Adrenal gland (tissue), 12 donors: ENCODE data around the gene VWA3A. TPM values are rescaled to one million over a fixed set of nuclear protein-coding genes. Genes with fewer than 3 reads are reported as not detected.

Source experiments
- DNase-seq, 7 donors: peaks; one replicate each; pipeline ENCODE4 v3.0.0-alpha.2; 2019 to 2020
- H3K27ac ChIP-seq, 5 donors: fragments of 200-600 bp; sonication (generic) in 4 of 5; 1 replicate in 3 of 5; 2 replicates in 2 of 5; pipeline versions ENCODE4 v1.5.1 to v1.8.0; 2016 to 2020; ENCODE audit warnings: mild to moderate bottlenecking in 1 of 5
- H3K27me3 ChIP-seq: fragments of 200-600 bp; 2 replicates; pipeline ENCODE4 v1.8.0; 2021
- H3K36me3 ChIP-seq, 2 donors: fragments of 200-600 bp; replicated peaks in 1 of 2; 1 replicate in 1 of 2; 2 replicates in 1 of 2; pipeline versions ENCODE4 v1.5.1 to v1.8.0; 2018 to 2022
- H3K4me1 ChIP-seq, 2 donors: fragments of 200-600 bp; replicated peaks in 1 of 2; 1 replicate in 1 of 2; 2 replicates in 1 of 2; pipeline versions ENCODE4 v1.5.1 to v1.8.0; 2018 to 2021
- H3K4me3 ChIP-seq, 4 donors: fragments of 200-600 bp; sonication (generic) in 3 of 4; one replicate each; pipeline ENCODE4 v1.5.1; 2016 to 2018
- H3K9me3 ChIP-seq, 3 donors: fragments of 200-600 bp; sonication (generic) in 1 of 3; replicated peaks in 1 of 3; 1 replicate in 2 of 3; 2 replicates in 1 of 3; pipeline versions ENCODE4 v1.5.1 to v1.8.0; 2016 to 2021
- CTCF ChIP-seq, 6 experiments: fragments of 450-650 bp in 4 of 6; fragments of 200-600 bp in 2 of 6; sonication (generic) in 1 of 6; IDR thresholded peaks; 1 replicate in 5 of 6; 2 replicates in 1 of 6; pipeline versions ENCODE4 v1.5.1 to v1.8.0; 2016 to 2021; ENCODE audit warnings: antibody characterized with exemption in 6 of 6, mild to moderate bottlenecking in 2 of 6, moderate library complexity in 1 of 6
- POLR2A ChIP-seq, 2 donors: fragments of 450-650 bp; IDR thresholded peaks; one replicate each; pipeline ENCODE4 v1.6.1; 2017; ENCODE audit warnings: antibody characterized with exemption in 2 of 2, mild to moderate bottlenecking in 2 of 2, moderate library complexity in 1 of 2
- WGBS, 4 donors: extraction: QIAGEN DNeasy Blood & Tissue Kit in 2 of 4; methylation state at CpG; one replicate each; pipeline versions ENCODE4 v1.1.5 to v1.1.7; 2013 to 2017; 5-methylcytosine and 5-hydroxymethylcytosine counted together
- intact Hi-C, 2 donors: fragments of 100-400 bp; cut with DNase I; formaldehyde crosslinking; loops; one replicate each; pipeline versions ENCODE4 v1.14.1 to v1.15.0; 2022 to 2023
- polyA plus RNA-seq, 3 donors: library from polyadenylated mRNA; stranded (reverse); fragments of 200-250 nt in 2 of 3; fragments of 350-450 nt in 1 of 3; fragmentation: Illumina TruSeq in 1 of 3; extraction: RNeasy Lipid Tissue Mini Kit (QIAGEN cat#74804) in 1 of 3; gene quantifications; one replicate each; pipeline ENCODE4 v1.2.3, GENCODE V29; 2013 to 2014
- total RNA-seq, 9 donors: library from RNA; depleted of rRNA in 4 of 9; stranded (reverse); fragments of >200 nt in 4 of 9; fragments of 120-200 nt in 1 of 9; fragmentation: NEBNext Ultra II Directional in 1 of 9; extraction: Animal tissue kit (Norgen Biotek cat#: 25700) in 1 of 9; gene quantifications; one replicate each; pipeline versions ENCODE4 v1.1.0 to v1.2.4, GENCODE V29; 2013 to 2023
- donor health status: healthy with polysubstance abuse.
- donor health status: Bipolar disorder and iron deficiency.
- donor health status: DM: yes; HTN: yes; CAD: no.
- donor health status: DM: no; HTN: no; CAD: no.
- donor health status: DM: no; HTN: no; CAD: no.
- donor health status: DM: yes; HTN: yes; CAD: no.

VWA3A gene
- total and polyA plus RNA-seq, 12 donors = 0.17 to 0.72 (median 0.29) TPM; not detected in 6

- H3K4me1 ChIP-seq = no peaks in the 10 kb centered on the region
- TF ChIP-seq POLR2A (IDR thresholded peaks at IDR 0.05) (no peak), CTCF (IDR thresholded peaks at IDR 0.05) (no peak)
- no peak overlapping the region for H3K4me3 ChIP-seq
- intact Hi-C loops = no loop called here
- no peaks in the 10 kb centered on the region for H3K9me3 ChIP-seq
- no peak overlapping the region for H3K27ac ChIP-seq
- WGBS, 4 donors = 71 to 84% (median 77%) methylated on average over 6 of the region's 6 CpGs
- no peaks in the 10 kb centered on the region for H3K36me3 ChIP-seq
- H3K27me3 ChIP-seq = no peaks in the 10 kb centered on the region
- DNase-seq = no peak
Measured at GRCh38 chr16:22052980-22053379, 39.4 kb upstream of the VWA3A start.

- no peaks in the 10 kb centered on the region for H3K27me3 ChIP-seq
- TF ChIP-seq CTCF (IDR thresholded peaks at IDR 0.05) (no peak), POLR2A (IDR thresholded peaks at IDR 0.05) (no peak)
Measured at GRCh38 chr16:22053921-22054341, 38.4 kb upstream of the VWA3A start.

DNA sequence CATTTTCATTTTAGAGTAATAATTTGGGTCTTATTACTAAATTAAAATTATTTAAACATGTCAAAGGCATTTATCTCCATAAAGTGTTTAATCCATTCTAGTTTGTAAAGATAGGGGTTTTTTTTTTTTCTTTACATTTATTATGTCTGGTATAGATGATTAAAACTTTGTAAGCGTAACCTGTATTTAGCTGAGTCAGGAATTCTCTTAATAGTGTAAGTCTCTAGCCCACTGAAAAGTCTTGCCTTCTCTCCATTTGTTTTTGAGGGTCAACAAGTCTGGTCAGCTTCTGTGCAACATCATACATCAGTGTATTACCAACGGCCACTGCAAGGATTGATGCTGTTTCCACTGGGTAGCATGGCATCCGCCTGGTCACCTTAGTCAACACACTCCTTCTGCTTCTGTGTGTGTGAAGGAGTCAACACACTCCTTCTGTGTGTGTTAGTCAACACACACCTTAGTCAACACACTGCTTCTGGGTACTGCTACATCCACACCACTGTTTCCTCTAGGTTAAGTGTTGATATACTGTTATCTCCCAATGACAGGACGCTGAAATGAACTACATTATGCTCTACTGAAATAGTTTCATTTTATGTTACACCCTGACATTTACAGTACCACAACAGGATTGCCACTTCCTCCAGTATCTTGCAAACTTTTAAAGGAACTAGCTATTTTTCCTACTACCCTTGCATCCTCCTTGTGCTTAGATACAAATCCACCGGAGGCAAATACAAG lies 37.3 kb upstream of the VWA3A start:
- DNase-seq = no peak
- H3K4me1 ChIP-seq = no peaks in the 10 kb centered on the region
- no peaks in the 10 kb centered on the region for H3K36me3 ChIP-seq
- no peak for TF ChIP-seq POLR2A (IDR thresholded peaks at IDR 0.05)
- no peak for TF ChIP-seq CTCF (IDR thresholded peaks at IDR 0.05)
- intact Hi-C loops = no loop called here
- 76 to 85% (median 80%) methylated on average over 5 of the region's 5 CpGs for WGBS, 4 donors
- no peaks in the 10 kb centered on the region for H3K27me3 ChIP-seq
- H3K27ac ChIP-seq = no peak overlapping the region
- no peaks in the 10 kb centered on the region for H3K9me3 ChIP-seq
- no peak overlapping the region for H3K4me3 ChIP-seq

More at GRCh38 chr16:22053921-22054341, 38.4 kb upstream of the VWA3A start:
- H3K27ac ChIP-seq = no peak overlapping the region
- H3K36me3 ChIP-seq = no peaks in the 10 kb centered on the region
- H3K4me3 ChIP-seq = no peak overlapping the region
- 71 to 81% (median 76%) methylated on average over 4 of the region's 4 CpGs for WGBS, 4 donors
- H3K4me1 ChIP-seq = no peaks in the 10 kb centered on the region
- no peaks in the 10 kb centered on the region for H3K9me3 ChIP-seq
- no peak for DNase-seq
- intact Hi-C loops = no loop called here

- Histone ChIP-seq H3K4me3 (no peak overlapping the region), H3K9me3 (no peaks in the 10 kb centered on the region), H3K36me3 (no peaks in the 10 kb centered on the region), H3K27ac (no peak overlapping the region), H3K27me3 (no peaks in the 10 kb centered on the region), H3K4me1 (no peaks in the 10 kb centered on the region)
- WGBS, 4 donors = 81 to 86% (median 83%) methylated on average over 5 of the region's 5 CpGs
- intact Hi-C loops = no loop called here
- TF ChIP-seq POLR2A (IDR thresholded peaks at IDR 0.05) (no peak), CTCF (IDR thresholded peaks at IDR 0.05) (no peak)
- DNase-seq = no peak
Measured at GRCh38 chr16:22055881-22056280, 36.5 kb upstream of the VWA3A start.
